NB4 (cell line): ENCODE results near the gene SLCO1B1.
"Not testable (repeated sequence)": the region's sequence is repeated elsewhere in the genome, so short reads cannot be mapped to it uniquely, and the experiment has no call there.

Experiments
- DNase-seq: peaks from one replicate; pipeline ENCODE4 v3.0.0; 2010; ENCODE audit warnings: low read depth
- H3K4me3 ChIP-seq: one replicate; pipeline ENCODE4 v1.5.1; 2011; ENCODE audit warnings: mild to moderate bottlenecking, low read depth, low read length, moderate library complexity
- CTCF ChIP-seq: IDR thresholded peaks from one replicate; pipeline ENCODE4 v1.5.1; 2012; ENCODE audit warnings: low read depth, low read length
- MAX ChIP-seq: IDR thresholded peaks from 2 replicates; pipeline ENCODE4 v1.6.1; 2011; ENCODE audit warnings: low read depth, low read length
- MYC ChIP-seq: IDR thresholded peaks from 2 replicates; pipeline ENCODE4 v1.6.1; 2011; ENCODE audit warnings: low read depth, low read length
- POLR2A ChIP-seq: IDR thresholded peaks from 2 replicates; pipeline ENCODE4 v1.6.1; 2011; ENCODE audit warnings: mild to moderate bottlenecking; ENCODE audit not compliant: insufficient read length; ENCODE audit errors: extremely low read depth

The SLCO1B1 gene

GRCh38 chr12:21190016-21190415, 59.0 kb downstream of the SLCO1B1 start:
- H3K4me3 ChIP-seq = no peak overlapping the region
- TF ChIP-seq CTCF (no peak), MAX (no peak), POLR2A (no peak), MYC (no peak)
- DNase-seq = no peak

GRCh38 chr12:21214433-21214832, 83.4 kb downstream of the SLCO1B1 start:
- H3K4me3 ChIP-seq, DNase-seq: not testable (repeated sequence)

- no peak overlapping the region for H3K4me3 ChIP-seq
- no peak for DNase-seq
- TF ChIP-seq CTCF = no peak
- no peak for TF ChIP-seq POLR2A
- no peak for TF ChIP-seq MYC
- no peak for TF ChIP-seq MAX
Measured at GRCh38 chr12:21219206-21219605, 88.2 kb downstream of the SLCO1B1 start.

- TF ChIP-seq CTCF = no peak
- no peak for TF ChIP-seq MAX
- no peak for TF ChIP-seq POLR2A
- no peak for TF ChIP-seq MYC
- DNase-seq = no peak
- no peak overlapping the region for H3K4me3 ChIP-seq
Measured at GRCh38 chr12:21220266-21220665, 89.3 kb downstream of the SLCO1B1 start.

- no peak for TF ChIP-seq POLR2A
- TF ChIP-seq MAX = no peak
- no peak for TF ChIP-seq CTCF
- TF ChIP-seq MYC = no peak
- no peak overlapping the region for H3K4me3 ChIP-seq
- no peak for DNase-seq
Measured at GRCh38 chr12:21221072-21221471, 90.1 kb downstream of the SLCO1B1 start.

- TF ChIP-seq CTCF (no peak), MAX (no peak), POLR2A (no peak), MYC (no peak)
- no peak for DNase-seq
- no peak overlapping the region for H3K4me3 ChIP-seq
Measured at GRCh38 chr12:21221778-21222177, 90.8 kb downstream of the SLCO1B1 start.
